WTC11 (cell line): Measurements from ENCODE around the gene GPAT2. TPM values are rescaled to one million over a fixed set of nuclear protein-coding genes. Genes with fewer than 3 reads are reported as not detected.
"Not testable (repeated sequence)": the region's sequence is repeated elsewhere in the genome, so short reads cannot be mapped to it uniquely, and the experiment has no call there.

Experiments
- ATAC-seq: fragments of 200-7000 bp; cut with Tn5 transposase; 2 replicates; pipeline ENCODE4 v1.10.0; 2021; ENCODE audit warnings: mild to moderate bottlenecking, moderate library complexity
- CTCF ChIA-PET: fragments of 300-600 bp; sonication (Branson Sonifier 250); formaldehyde crosslinking; loops from one replicate; lab custom pipeline; 2021; ENCODE audit warnings: antibody characterized with exemption; lab: Charles Lee
- POLR2A ChIA-PET: fragments of 350-600 bp; sonication (Branson Sonifier 250); formaldehyde crosslinking; loops from one replicate; lab custom pipeline; 2021; ENCODE audit warnings: antibody characterized with exemption; lab: Charles Lee
- DNase-seq: peaks from one replicate; pipeline ENCODE4 v3.0.0; 2021; ENCODE audit warnings: low spot score
- H3K27ac Mint-ChIP-seq: 2 replicates; pipeline ENCODE4 v1.8.0; 2021; ENCODE audit warnings: mixed read lengths
- H3K27me3 Mint-ChIP-seq: 2 replicates; pipeline ENCODE4 v1.8.0; 2021; ENCODE audit warnings: low read depth, mild to moderate bottlenecking, moderate library complexity, mixed read lengths
- H3K36me3 Mint-ChIP-seq: 2 replicates; pipeline ENCODE4 v1.8.0; 2021; ENCODE audit warnings: mixed read lengths
- H3K4me1 Mint-ChIP-seq: 2 replicates; pipeline ENCODE4 v1.8.0; 2022; ENCODE audit warnings: mixed read lengths
- H3K4me3 Mint-ChIP-seq: 2 replicates; pipeline ENCODE4 v1.8.0; 2021; ENCODE audit warnings: mild to moderate bottlenecking, moderate library complexity, mixed read lengths
- H3K9me3 Mint-ChIP-seq: 2 replicates; pipeline ENCODE4 v1.8.0; 2021; ENCODE audit warnings: mixed read lengths
- CREM ChIP-seq: sonication (generic); formaldehyde crosslinking; IDR thresholded peaks from 2 replicates; pipeline ENCODE4 v1.8.1; 2022; ENCODE audit warnings: mild to moderate bottlenecking, missing genetic modification reagents, moderate library complexity
- total RNA-seq: library from RNA; stranded (reverse); gene quantifications from 3 replicates; pipeline ENCODE4 v1.2.3, GENCODE V29; 2021
- TF ChIP-seq, protein P1 (sequence below): sonication (generic); formaldehyde crosslinking; IDR thresholded peaks from 2 replicates; pipeline ENCODE4 v1.8.1; 2023; ENCODE audit warnings: mild to moderate bottlenecking, missing genetic modification reagents, borderline replicate concordance
- TF ChIP-seq, protein P2 (sequence below): fragments of 200-600 bp; IDR thresholded peaks from 2 replicates; pipeline ENCODE4 v1.8.0; 2022; ENCODE audit warnings: antibody characterized with exemption

The GPAT2 gene
- total RNA-seq, 1 experiment from 2014 or later = 0.20 TPM

DNA sequence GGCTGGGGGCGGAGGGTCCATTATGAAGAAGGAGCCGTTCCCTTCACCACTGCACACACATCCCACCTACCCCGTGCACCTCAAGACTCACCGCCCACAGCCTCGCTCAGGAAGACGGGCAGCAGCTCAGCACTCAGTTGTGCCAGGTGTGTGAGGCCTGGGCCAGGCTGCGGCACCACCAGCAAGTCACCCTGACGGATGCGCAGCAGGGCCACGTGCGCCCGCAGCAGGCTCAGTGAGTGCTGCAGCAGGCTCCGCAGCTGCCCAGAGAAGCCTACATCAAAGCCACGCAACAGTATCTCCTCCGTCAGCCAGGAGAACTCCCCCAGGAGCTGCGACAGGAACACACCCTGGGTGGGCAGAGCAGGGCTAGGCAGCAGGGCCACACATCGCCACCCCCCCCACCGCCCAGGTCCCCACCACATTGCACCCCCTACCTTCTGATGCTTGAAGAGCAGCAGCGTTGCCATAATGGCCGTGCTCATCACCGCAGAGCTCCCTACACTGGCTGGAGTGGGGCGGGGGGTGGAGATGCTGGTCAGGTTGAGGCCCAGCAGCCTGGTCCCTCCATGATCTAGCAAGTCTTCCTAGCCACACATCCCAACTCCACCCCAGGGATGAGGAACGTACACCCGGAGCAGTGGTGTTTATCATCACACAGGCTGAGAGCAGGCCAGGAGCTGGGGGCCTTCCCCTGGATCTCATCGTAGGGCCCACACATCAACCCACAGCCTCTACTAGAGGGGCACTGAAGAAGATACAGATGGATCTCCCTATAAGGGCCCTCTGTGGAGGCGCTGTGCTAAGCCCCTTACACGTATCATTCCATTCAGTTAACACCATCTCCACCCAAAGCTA lies 10.2 kb downstream of the GPAT2 start (continued):
- TF ChIP-seq, protein P1, sequence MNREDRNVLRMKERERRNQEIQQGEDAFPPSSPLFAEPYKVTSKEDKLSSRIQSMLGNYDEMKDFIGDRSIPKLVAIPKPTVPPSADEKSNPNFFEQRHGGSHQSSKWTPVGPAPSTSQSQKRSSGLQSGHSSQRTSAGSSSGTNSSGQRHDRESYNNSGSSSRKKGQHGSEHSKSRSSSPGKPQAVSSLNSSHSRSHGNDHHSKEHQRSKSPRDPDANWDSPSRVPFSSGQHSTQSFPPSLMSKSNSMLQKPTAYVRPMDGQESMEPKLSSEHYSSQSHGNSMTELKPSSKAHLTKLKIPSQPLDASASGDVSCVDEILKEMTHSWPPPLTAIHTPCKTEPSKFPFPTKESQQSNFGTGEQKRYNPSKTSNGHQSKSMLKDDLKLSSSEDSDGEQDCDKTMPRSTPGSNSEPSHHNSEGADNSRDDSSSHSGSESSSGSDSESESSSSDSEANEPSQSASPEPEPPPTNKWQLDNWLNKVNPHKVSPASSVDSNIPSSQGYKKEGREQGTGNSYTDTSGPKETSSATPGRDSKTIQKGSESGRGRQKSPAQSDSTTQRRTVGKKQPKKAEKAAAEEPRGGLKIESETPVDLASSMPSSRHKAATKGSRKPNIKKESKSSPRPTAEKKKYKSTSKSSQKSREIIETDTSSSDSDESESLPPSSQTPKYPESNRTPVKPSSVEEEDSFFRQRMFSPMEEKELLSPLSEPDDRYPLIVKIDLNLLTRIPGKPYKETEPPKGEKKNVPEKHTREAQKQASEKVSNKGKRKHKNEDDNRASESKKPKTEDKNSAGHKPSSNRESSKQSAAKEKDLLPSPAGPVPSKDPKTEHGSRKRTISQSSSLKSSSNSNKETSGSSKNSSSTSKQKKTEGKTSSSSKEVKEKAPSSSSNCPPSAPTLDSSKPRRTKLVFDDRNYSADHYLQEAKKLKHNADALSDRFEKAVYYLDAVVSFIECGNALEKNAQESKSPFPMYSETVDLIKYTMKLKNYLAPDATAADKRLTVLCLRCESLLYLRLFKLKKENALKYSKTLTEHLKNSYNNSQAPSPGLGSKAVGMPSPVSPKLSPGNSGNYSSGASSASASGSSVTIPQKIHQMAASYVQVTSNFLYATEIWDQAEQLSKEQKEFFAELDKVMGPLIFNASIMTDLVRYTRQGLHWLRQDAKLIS (CRISPR knock-in tag) = no peak
- no peak for TF ChIP-seq CREM (CRISPR knock-in tag)
- TF ChIP-seq, all 79 proteins: peak for 0

DNA sequence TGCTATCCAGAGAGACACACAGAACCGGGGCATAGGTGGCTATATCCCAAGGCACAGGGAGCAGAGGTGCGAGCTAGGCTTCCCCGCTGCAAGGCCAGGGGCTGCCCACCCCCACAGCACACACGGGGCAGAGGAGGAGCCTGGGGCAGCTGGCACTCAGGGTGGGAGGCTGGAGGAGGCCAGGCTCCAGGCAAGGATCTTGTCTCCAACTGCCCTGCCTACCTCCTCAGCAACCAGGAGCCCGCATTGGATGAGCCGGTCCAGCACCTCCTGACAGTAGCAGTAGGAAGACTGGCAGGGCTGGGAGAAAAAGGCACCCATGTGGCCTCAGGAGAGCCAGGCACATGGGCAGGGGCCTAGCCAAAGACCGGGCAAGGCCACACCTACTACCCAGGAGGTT lies 11.0 kb downstream of the GPAT2 start:
- POLR2A ChIA-PET, H3K27me3 Mint-ChIP-seq, H3K9me3 Mint-ChIP-seq, H3K36me3 Mint-ChIP-seq, H3K27ac Mint-ChIP-seq, H3K4me1 Mint-ChIP-seq, H3K4me3 Mint-ChIP-seq, DNase-seq, ATAC-seq: not testable (repeated sequence)
- CTCF ChIA-PET = interaction anchor here (1.2 to 3.2 kb wide), 5 partner anchors 93 to 159 kb away, joined by 3 to 25 read pairs (median 3); partner anchors contain the start of genes ADRA2B and ASTL

DNA sequence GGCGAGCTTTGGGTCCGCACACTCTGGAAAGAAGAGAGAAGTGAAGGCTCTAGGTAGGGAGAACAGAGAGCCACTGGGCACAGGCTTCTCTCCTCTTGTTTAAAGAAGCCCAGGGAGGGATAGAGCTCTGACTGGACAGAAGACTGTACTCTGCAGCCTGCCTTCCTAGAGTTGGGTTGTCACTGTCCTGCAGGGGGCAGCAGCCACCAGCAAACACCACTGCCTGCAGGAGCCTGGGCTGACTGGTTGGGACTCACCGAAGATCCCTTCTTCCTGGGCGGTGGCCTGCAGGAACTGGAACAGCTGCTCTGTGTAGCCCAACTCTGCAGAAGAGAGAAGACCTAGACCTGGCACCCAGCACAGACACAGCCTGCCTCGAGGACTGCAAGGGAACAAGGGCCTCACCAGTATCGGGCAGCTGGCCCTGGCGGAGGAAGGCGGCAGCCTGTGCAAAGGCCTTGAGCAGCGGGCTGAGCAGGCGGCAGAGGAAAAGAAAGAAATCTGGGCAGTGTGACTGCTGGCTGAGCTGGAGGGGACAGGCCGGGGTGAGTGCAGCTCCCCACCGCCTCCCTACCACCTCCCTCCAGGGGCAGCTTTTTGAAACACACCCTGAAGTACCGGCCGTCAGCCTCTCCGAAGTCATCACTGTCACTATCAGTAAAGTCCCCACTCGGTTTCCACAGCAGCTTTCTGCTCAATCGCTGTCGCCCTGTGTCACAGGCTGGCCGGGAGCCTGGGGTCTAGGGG lies 11.8 kb downstream of the GPAT2 start:
- DNase-seq = peak; percentile 89
- H3K9me3 Mint-ChIP-seq, H3K36me3 Mint-ChIP-seq, POLR2A ChIA-PET, H3K4me1 Mint-ChIP-seq, H3K27ac Mint-ChIP-seq, H3K4me3 Mint-ChIP-seq, H3K27me3 Mint-ChIP-seq: not testable (repeated sequence)
- CTCF ChIA-PET = interaction anchor here (0.5 to 3.2 kb wide), 26 partner anchors 10 to 678 kb away, joined by 3 to 25 read pairs (median 4); partner anchors contain the start of genes ADRA2B and ASTL
- TF ChIP-seq, protein P2, sequence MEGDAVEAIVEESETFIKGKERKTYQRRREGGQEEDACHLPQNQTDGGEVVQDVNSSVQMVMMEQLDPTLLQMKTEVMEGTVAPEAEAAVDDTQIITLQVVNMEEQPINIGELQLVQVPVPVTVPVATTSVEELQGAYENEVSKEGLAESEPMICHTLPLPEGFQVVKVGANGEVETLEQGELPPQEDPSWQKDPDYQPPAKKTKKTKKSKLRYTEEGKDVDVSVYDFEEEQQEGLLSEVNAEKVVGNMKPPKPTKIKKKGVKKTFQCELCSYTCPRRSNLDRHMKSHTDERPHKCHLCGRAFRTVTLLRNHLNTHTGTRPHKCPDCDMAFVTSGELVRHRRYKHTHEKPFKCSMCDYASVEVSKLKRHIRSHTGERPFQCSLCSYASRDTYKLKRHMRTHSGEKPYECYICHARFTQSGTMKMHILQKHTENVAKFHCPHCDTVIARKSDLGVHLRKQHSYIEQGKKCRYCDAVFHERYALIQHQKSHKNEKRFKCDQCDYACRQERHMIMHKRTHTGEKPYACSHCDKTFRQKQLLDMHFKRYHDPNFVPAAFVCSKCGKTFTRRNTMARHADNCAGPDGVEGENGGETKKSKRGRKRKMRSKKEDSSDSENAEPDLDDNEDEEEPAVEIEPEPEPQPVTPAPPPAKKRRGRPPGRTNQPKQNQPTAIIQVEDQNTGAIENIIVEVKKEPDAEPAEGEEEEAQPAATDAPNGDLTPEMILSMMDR = peak; percentile 63
- peak; percentile 95 for ATAC-seq

DNA sequence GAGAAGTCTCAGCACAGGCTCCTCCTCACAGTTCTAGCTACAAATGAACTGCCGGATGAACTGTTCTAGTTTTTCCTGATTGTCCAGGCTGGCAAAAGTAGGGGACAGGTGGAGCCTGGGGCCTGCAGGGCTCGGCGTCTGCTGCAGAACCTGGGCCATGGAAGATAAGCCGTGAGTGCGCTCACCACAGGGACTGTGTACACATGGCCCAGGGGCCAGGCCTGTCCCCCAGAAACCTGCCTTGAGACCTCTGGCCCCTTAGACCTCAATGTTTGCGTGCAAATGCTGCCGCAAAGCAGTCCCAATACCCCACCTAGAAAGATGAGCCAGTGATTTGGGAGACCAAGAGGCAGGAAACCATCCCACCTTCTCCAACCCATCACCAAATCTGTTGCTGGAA lies 12.6 kb downstream of the GPAT2 start:
- ATAC-seq, H3K27ac Mint-ChIP-seq, POLR2A ChIA-PET, H3K4me1 Mint-ChIP-seq, H3K9me3 Mint-ChIP-seq, H3K27me3 Mint-ChIP-seq, DNase-seq, H3K4me3 Mint-ChIP-seq, H3K36me3 Mint-ChIP-seq: not testable (repeated sequence)
- CTCF ChIA-PET = interaction anchor here (0.5 to 3.2 kb wide), 25 partner anchors 9 to 677 kb away, joined by 3 to 25 read pairs (median 4); partner anchors contain the start of genes ADRA2B and ASTL

DNA sequence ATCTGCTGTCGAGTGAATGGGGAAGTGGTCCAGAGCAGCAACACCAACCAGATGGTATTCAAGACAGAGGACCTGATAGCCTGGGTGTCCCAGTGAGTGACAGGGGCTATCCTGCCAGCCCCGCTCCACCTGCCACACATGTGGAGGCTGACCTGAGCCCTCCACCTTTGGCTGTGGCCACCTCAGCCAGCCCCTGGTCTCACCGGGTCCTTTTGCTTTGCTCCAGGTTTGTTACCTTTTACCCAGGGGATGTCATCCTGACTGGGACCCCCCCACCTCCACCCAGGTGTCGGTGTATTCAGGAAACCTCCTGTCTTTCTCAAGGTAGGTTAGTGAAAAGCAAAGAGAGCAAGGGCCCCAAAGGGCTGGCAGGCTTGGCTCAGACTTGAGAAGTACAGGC lies 13.6 kb downstream of the GPAT2 start:
- POLR2A ChIA-PET, H3K4me3 Mint-ChIP-seq, ATAC-seq, H3K9me3 Mint-ChIP-seq, H3K36me3 Mint-ChIP-seq, DNase-seq, H3K27ac Mint-ChIP-seq, H3K4me1 Mint-ChIP-seq, H3K27me3 Mint-ChIP-seq: not testable (repeated sequence)
- CTCF ChIA-PET = interaction anchor here (3.2 kb wide), 1 partner anchor 117 kb away, joined by 25 read pairs; the partner anchor contains the start of gene ASTL

DNA sequence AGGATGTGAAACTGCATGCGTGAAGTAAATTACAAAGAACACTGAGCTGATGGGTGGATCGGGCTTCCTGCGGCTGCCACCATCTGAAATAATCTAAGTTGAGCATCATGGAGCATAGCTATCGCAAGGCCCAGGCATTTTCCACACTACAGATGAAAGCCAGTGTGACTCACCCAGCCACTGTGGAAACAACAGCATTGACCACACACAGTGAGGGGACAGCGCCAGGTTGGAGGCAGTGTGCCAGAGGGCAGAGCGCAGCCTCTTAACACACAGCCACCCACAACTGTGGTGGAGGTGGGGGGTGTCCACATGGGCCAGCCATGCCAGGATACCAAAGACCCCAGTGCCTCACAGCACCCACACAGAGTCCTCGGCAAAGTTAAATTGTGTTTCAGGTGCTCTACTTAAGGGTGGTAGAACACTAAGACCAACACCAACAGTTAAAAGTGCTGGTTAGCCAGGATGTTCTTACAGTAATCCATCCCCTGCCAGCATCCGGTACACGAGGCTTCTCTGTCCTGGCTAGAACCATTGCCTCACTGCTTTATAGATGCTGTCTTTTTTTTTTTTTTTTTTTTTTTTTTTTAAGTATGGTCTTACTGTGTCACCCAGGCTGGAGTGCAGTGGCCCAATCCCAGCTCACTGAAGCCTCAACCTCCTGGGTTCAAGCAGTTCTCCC lies 14.7 kb downstream of the GPAT2 start:
- H3K4me1 Mint-ChIP-seq, H3K36me3 Mint-ChIP-seq, H3K9me3 Mint-ChIP-seq, CTCF ChIA-PET, H3K27ac Mint-ChIP-seq, DNase-seq, ATAC-seq, H3K4me3 Mint-ChIP-seq, POLR2A ChIA-PET, H3K27me3 Mint-ChIP-seq: not testable (repeated sequence)

DNA sequence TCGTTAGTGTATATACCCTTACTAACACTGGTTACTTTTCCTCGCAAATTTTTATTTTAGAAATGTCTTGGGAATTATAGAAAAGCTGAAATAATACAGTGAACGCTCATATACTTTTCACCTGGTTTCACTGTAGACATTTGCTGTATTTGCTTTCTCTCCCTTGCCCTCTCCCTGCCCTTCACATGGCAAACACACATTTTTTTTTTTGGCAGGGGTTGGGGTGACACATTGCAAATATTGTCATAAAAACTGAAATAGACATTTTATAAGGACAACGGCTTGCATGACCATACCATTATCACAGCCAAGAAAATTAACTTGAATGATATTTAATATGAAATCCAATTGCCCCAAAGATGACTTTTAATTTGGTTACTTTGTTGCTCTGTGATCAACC lies 18.4 kb downstream of the GPAT2 start:
- H3K4me3 Mint-ChIP-seq, ATAC-seq, H3K9me3 Mint-ChIP-seq, H3K27ac Mint-ChIP-seq, H3K27me3 Mint-ChIP-seq, DNase-seq, H3K36me3 Mint-ChIP-seq, POLR2A ChIA-PET, H3K4me1 Mint-ChIP-seq, CTCF ChIA-PET: not testable (repeated sequence)

DNA sequence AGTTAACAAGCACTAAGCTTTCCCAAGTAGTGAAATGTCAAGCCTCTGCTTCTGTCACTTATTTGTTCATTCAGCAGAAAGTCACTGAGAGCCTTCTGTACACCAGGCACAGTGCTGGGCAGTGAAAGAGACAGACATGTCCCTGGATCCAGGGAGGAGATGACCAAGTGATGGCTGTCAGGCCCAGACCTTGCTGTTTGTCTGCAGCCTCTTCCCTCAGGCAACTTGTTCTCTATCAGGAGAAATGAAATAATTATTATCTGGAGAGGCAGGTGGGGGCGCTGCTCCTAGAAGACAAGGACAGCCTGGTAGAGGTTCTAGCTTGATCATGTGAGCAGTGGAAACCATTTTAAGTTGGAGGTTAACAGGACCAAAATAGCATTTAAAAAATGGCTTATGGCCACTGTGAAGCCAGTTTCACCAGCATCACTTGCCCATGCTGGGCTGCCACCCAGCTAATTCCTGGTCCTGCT lies 21.9 kb downstream of the GPAT2 start:
- H3K4me3 Mint-ChIP-seq, H3K4me1 Mint-ChIP-seq, ATAC-seq, H3K36me3 Mint-ChIP-seq, H3K9me3 Mint-ChIP-seq, H3K27ac Mint-ChIP-seq, H3K27me3 Mint-ChIP-seq, POLR2A ChIA-PET, DNase-seq: not testable (repeated sequence)
- CTCF ChIA-PET = interaction anchor here (1.5 kb wide), 1 partner anchor 10 kb away, joined by 6 read pairs; no protein-coding TSS in a partner anchor
